ENCODE results near the gene BCL2L13.

BCL2L13 gene

GRCh38 chr22:17728786-17729185 lies 90.2 kb downstream of the BCL2L13 start:
- Histone ChIP-seq H2AFZ (ENCODE audit: low read length) (no peak overlapping the region), H3K9me2 (replicated peaks; ENCODE audit: insufficient read depth, low read length) (no peaks in the 10 kb centered on the region), H3K27ac (ENCODE audit: low read length) (no peak overlapping the region), H3K27me3 (replicated peaks; ENCODE audit: insufficient read depth, low read length) (no peaks in the 10 kb centered on the region), H3K4me3 (ENCODE audit: low read length) (no peak overlapping the region), H3K4me2 (ENCODE audit: low read depth, low read length) (no peak overlapping the region), H3F3A (ENCODE audit: insufficient read depth, low read length) (no peaks in the 10 kb centered on the region), H3K4me1 (ENCODE audit: low read length) (no peaks in the 10 kb centered on the region), H4K20me1 (ENCODE audit: insufficient read depth, low read length) (0 out of 2 replicates have a peak, but pooled peaks cover 4% of the 10 kb centered on the region), H3K79me2 (ENCODE audit: low read length) (no peaks in the 10 kb centered on the region), H3K9ac (ENCODE audit: low read length) (no peak overlapping the region), H3K36me3 (replicated peaks; ENCODE audit: insufficient read depth, low read length) (no peaks in the 10 kb centered on the region), H3K9me3 (replicated peaks; ENCODE audit: insufficient read depth, low read length) (no peaks in the 10 kb centered on the region)
- DNase-seq: no peak
- TF ChIP-seq CTCF (IDR thresholded peaks at IDR 0.05; ENCODE audit: low read length) (no peak), EZH2phosphoT487 (IDR thresholded peaks at IDR 0.05; ENCODE audit: low read length) (no peak), EZH2 (optimal IDR thresholded peaks at IDR 0.05; ENCODE audit: low read depth, low read length) (no peak)

- no peak overlapping the region for H3K9ac ChIP-seq (ENCODE audit: low read length)
- no peak overlapping the region for H3K4me2 ChIP-seq (ENCODE audit: low read depth, low read length)
- no peaks in the 10 kb centered on the region for H3K36me3 ChIP-seq (replicated peaks; ENCODE audit: insufficient read depth, low read length)
- H3K9me3 ChIP-seq (replicated peaks; ENCODE audit: insufficient read depth, low read length): no peaks in the 10 kb centered on the region
- no peaks in the 10 kb centered on the region for H3K79me2 ChIP-seq (ENCODE audit: low read length)
- H3K27me3 ChIP-seq (replicated peaks; ENCODE audit: insufficient read depth, low read length): no peaks in the 10 kb centered on the region
- H4K20me1 ChIP-seq (ENCODE audit: insufficient read depth, low read length): 0 out of 2 replicates have a peak, but pooled peaks cover 4% of the 10 kb centered on the region
- DNase-seq: no peak
- no peaks in the 10 kb centered on the region for H3K4me1 ChIP-seq (ENCODE audit: low read length)
- H2AFZ ChIP-seq (ENCODE audit: low read length): no peak overlapping the region
- TF ChIP-seq CTCF (IDR thresholded peaks at IDR 0.05; ENCODE audit: low read length) (no peak), EZH2 (optimal IDR thresholded peaks at IDR 0.05; ENCODE audit: low read depth, low read length) (no peak), EZH2phosphoT487 (IDR thresholded peaks at IDR 0.05; ENCODE audit: low read length) (no peak)
- H3F3A ChIP-seq (ENCODE audit: insufficient read depth, low read length): no peaks in the 10 kb centered on the region
- no peak overlapping the region for H3K27ac ChIP-seq (ENCODE audit: low read length)
- no peak overlapping the region for H3K4me3 ChIP-seq (ENCODE audit: low read length)
- H3K9me2 ChIP-seq (replicated peaks; ENCODE audit: insufficient read depth, low read length): no peaks in the 10 kb centered on the region
Measured at GRCh38 chr22:17729561-17729960, 91.0 kb downstream of the BCL2L13 start.

GRCh38 chr22:17732251-17732854 lies 93.8 kb downstream of the BCL2L13 start:
- H3K9me2 ChIP-seq (replicated peaks; ENCODE audit: insufficient read depth, low read length): no peaks in the 10 kb centered on the region
- H3K27ac ChIP-seq (ENCODE audit: low read length): no peak overlapping the region
- no peaks in the 10 kb centered on the region for H3K79me2 ChIP-seq (ENCODE audit: low read length)
- no peak overlapping the region for H3K4me3 ChIP-seq (ENCODE audit: low read length)
- H3F3A ChIP-seq (ENCODE audit: insufficient read depth, low read length): no peaks in the 10 kb centered on the region
- no peak overlapping the region for H2AFZ ChIP-seq (ENCODE audit: low read length)
- H3K4me2 ChIP-seq (ENCODE audit: low read depth, low read length): no peak overlapping the region
- no peaks in the 10 kb centered on the region for H3K9me3 ChIP-seq (replicated peaks; ENCODE audit: insufficient read depth, low read length)
- no peak overlapping the region for H3K9ac ChIP-seq (ENCODE audit: low read length)
- TF ChIP-seq EZH2phosphoT487 (IDR thresholded peaks at IDR 0.05; ENCODE audit: low read length) (no peak), CTCF (IDR thresholded peaks at IDR 0.05; ENCODE audit: low read length) (no peak), EZH2 (optimal IDR thresholded peaks at IDR 0.05; ENCODE audit: low read depth, low read length) (no peak)
- no peak for DNase-seq
- no peaks in the 10 kb centered on the region; the same call in 1 of the 2 replicates for H3K36me3 ChIP-seq (replicated peaks; ENCODE audit: insufficient read depth, low read length)
- H4K20me1 ChIP-seq (ENCODE audit: insufficient read depth, low read length): no peaks in the 10 kb centered on the region
- H3K27me3 ChIP-seq (replicated peaks; ENCODE audit: insufficient read depth, low read length): no peaks in the 10 kb centered on the region
- H3K4me1 ChIP-seq (ENCODE audit: low read length): no peaks in the 10 kb centered on the region

Data from MM.1S (cell line).